Right cardiac atrium (tissue), 5 donors: Measurements from ENCODE around the gene DDX1. TPM values are rescaled to one million over a fixed set of nuclear protein-coding genes. Genes with fewer than 3 reads are reported as not detected.

Experiments
- ATAC-seq, 2 donors: fragments of 200-7000 bp; cut with Tn5 transposase; one replicate each; pipeline versions ENCODE4 v1.8.0 to v1.9.1; 2020; ENCODE audit warnings: moderate library complexity in 2 of 2, mild to moderate bottlenecking in 1 of 2
- DNase-seq, 3 donors: peaks; one replicate each; pipeline ENCODE4 v3.0.0-alpha.2; 2020
- H3K27ac ChIP-seq: one replicate; pipeline ENCODE4 v1.5.1; 2013; ENCODE audit warnings: mild to moderate bottlenecking, low read length, control low read depth, moderate library complexity
- H3K27me3 ChIP-seq: one replicate; pipeline ENCODE4 v1.6.1; 2013; ENCODE audit not compliant: control insufficient read depth, insufficient read depth
- H3K4me1 ChIP-seq: one replicate; pipeline ENCODE4 v1.6.1; 2013; ENCODE audit warnings: low read length; ENCODE audit not compliant: control insufficient read depth, insufficient read depth
- H3K4me3 ChIP-seq: one replicate; pipeline ENCODE4 v1.5.1; 2013; ENCODE audit warnings: low read length, control low read depth
- H3K9me3 ChIP-seq: one replicate; pipeline ENCODE4 v1.6.1; 2013; ENCODE audit warnings: low read length; ENCODE audit not compliant: control insufficient read depth
- WGBS: extraction: QIAGEN DNeasy Blood & Tissue Kit; methylation state at CpG from one replicate; pipeline ENCODE4 v1.1.7; 2013; 5-methylcytosine and 5-hydroxymethylcytosine counted together
- intact Hi-C, 4 donors: fragments of 100-400 bp; cut with DNase I; formaldehyde crosslinking; loops; one replicate each; pipeline versions ENCODE4 v1.11.0 to v1.14.0; 2022 to 2023
- polyA plus RNA-seq: library from polyadenylated mRNA; stranded (reverse); fragments of 200-250 nt; gene quantifications from one replicate; pipeline ENCODE4 v1.2.3, GENCODE V29; 2013
- total RNA-seq, 4 donors: library from RNA; stranded (reverse); fragmentation: NEBNext Ultra II Directional; extraction: Animal tissue kit (Norgen Biotek cat#: 25700); gene quantifications; one replicate each; pipeline ENCODE4 v1.2.1, GENCODE V29; 2021
- donor health status: healthy with polysubstance abuse.
- donor health status: DM: no; HTN: yes; CAD: no.
- donor health status: DM: no; HTN: no; CAD: no.
- donor health status: DM: no; HTN: yes; CAD: no; lungs with severe emphysema.
- donor health status: DM: yes; HTN: yes; CAD: no.

The DDX1 gene
- total and polyA plus RNA-seq, 5 donors, result 109 to 136 (median 116) TPM

DNA sequence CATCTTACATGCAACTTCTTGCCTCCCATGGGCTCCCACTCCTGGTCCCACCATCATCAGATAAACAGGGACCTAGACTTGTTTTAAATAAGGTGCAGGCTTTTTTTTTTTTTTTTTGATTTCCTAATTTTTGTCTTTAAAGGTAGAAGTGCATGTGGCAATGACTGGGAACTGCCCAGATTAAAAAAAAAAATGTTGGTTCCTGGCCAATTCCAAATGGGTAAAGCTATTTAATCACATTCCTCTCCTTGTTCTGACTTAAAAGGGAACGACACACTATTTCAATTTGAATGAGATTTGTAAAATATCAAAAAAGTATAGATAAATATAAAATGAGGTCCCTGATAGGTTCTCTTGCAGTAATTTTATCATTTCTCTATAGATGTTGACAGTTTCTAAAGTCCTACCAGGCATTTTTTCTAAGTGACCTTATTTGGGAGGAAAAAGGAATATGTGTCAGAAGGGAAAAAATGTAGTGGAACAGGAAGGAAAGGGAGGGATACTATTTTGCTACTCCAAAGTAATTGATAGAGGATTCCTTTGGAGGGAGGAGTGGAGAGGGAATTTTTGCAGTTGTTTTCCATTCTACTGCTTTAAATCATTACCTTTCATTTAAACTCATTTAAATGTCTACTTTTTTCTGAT, 43.3 kb downstream of the DDX1 start:
- Histone ChIP-seq H3K27me3 (no peaks in the 10 kb centered on the region), H3K27ac (peak overlapping the region; percentile 49), H3K4me1 (no peaks in the 10 kb centered on the region), H3K9me3 (no peaks in the 10 kb centered on the region), H3K4me3 (no peak overlapping the region)
- ATAC-seq, result peak in 1 of 2 donors; percentile 49
- DNase-seq, result no peak
- 41% methylated on average over 1 of the region's 1 CpG for WGBS
- intact Hi-C loops, result loop anchor here (5.0 to 10.0 kb wide), 7 partner anchors 300 to 977 kb away; no protein-coding TSS in a partner anchor

DNA sequence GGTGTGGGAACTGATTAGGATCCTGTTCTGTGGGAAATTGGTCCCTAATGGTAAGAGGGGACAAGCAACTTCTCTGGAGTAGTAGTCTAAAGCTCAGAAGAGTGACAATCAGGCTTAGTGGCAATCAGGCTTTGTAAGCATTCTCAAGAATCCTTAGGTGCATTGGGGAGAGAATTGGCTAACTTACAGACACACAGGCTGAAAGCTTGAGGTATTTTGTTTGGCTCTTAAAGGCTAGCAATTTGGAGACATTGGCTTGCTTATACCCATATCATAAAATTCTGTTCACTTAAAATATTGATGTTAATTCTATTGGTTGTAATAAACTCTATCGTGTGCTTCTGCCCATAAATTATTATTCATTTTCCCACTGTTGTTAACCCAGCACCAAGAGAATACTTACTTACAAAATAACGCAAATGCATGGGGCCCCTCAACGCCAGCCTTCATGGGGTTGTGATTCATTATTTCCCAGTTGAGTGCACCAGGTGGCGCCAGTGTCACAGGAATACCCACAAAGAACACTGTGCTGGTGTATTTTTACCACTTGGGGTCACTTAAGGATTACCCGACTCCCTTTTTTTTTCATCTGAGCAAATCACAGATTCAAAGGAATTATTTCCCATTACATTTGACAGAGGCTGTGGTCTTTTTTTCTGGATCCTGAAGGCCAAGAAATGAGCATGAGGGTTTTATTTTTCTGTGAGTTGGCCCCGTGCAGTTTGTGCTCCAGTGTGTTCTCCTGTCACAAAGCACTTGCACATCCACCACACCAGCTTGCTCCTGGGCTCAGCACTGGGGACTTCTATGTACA, 45.5 kb downstream of the DDX1 start:
- Histone ChIP-seq H3K27me3 (no peaks in the 10 kb centered on the region), H3K4me3 (no peak overlapping the region), H3K4me1 (no peaks in the 10 kb centered on the region), H3K27ac (no peak overlapping the region), H3K9me3 (no peaks in the 10 kb centered on the region)
- intact Hi-C loops, result loop anchor here (5.0 to 10.0 kb wide), 6 partner anchors 298 to 968 kb away; no protein-coding TSS in a partner anchor
- DNase-seq (peak; percentile 66 to 88 (median 74)), ATAC-seq (peak; percentile 85 to 86)
- 7% methylated on average over 6 of the region's 6 CpGs for WGBS

DNA sequence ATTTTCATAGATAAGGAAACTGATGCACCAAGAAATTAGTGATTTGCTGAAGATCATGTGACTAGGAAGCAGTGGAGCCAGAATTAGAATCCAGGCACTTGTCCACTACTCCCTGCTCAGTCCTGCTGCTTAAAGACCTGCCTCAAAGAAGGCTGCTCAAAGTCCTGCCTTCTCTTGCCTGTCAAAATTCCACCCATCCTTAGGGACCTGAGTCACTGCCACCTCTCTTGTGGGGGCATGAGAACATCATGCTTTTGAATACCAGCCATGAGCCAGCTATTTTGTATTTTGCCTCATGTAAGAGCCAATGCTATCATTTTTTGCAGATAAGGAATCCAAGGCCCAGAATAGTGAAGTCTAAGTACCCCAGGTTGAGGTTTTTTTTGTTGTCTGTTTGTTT, 47.1 kb downstream of the DDX1 start:
- Histone ChIP-seq H3K27ac (no peak overlapping the region), H3K27me3 (no peaks in the 10 kb centered on the region), H3K9me3 (no peaks in the 10 kb centered on the region), H3K4me3 (no peak overlapping the region), H3K4me1 (no peaks in the 10 kb centered on the region)
- DNase-seq, result no peak
- intact Hi-C loops, result loop anchor here (5.0 to 10.0 kb wide), 6 partner anchors 296 to 966 kb away; no protein-coding TSS in a partner anchor
- peak in 1 of 2 donors; percentile 34 for ATAC-seq

DNA sequence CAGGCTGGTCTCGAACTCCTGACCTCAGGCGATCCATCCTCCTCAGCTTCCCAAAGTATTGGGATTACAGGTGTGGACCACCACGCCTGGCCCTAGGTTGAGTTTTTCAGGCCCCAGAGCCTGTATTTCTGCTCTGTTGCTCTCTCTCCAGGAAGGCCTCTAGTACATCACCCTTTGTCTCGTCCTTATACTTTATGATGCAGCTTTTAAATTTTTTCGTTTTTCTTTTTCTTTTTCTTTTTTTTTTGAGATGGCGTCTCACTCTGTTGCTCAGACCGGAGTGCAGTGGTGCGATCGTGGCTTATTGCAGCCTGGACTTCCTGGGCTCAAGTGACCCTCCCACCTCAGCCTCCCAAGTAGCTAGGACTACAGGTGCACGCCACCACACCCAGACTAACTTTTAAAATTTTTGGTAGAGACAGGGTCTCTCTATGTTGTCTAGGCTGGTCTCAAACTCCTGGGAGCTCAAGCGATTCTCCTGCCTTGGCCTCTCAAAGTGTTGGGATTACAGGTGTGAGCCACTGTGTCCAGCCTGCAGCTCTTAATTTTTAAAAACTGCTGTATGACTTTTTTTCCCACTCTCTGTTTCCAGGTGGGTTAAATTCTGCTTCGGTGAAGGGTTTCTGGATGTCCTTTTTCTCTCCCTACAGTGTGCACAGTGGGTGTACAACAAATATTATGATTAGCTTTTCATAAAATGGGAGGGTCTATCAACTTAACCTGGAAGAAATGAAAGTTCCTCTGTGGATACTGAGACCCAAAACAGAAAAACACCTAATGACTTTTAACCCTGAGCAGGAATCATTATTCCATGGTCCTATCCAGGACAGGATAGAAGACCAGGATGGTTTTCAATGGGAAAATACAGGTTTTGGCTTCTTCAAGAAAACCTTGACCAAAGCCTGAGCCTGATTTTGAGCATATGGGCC, 47.9 kb downstream of the DDX1 start:
- 82% methylated on average over 12 of the region's 12 CpGs for WGBS
- intact Hi-C loops, result loop anchor here (5.0 to 10.0 kb wide), 7 partner anchors 295 to 965 kb away; no protein-coding TSS in a partner anchor
- no peak overlapping the region for H3K4me3 ChIP-seq
- no peak overlapping the region for H3K27ac ChIP-seq
- H3K27me3 ChIP-seq, result no peaks in the 10 kb centered on the region
- no peaks in the 10 kb centered on the region for H3K9me3 ChIP-seq
- no peak for ATAC-seq
- no peaks in the 10 kb centered on the region for H3K4me1 ChIP-seq
- DNase-seq, result no peak

DNA sequence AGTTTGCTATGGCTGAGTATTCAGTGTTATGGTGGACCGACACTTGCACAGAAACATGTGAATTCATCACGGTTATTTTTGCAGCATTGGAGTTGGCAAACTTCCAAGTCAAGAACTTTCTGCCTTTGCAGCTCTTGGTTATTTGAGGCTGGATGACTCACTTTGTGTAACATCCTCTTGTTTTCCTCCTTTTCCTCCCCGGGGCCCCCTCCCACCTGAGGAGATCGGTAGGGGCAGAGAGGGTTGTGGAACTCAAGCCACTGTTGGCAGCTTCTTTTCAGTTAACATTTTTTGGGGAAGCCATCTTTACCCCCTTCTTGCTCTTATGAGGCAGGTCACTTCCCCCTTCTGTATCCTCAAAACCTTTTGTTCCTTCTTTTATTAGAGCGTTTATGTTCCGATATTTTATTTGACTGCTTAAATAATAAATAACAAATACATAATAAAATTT, 48.6 kb downstream of the DDX1 start:
- Histone ChIP-seq H3K4me3 (no peak overlapping the region), H3K4me1 (no peaks in the 10 kb centered on the region), H3K27ac (no peak overlapping the region), H3K27me3 (no peaks in the 10 kb centered on the region), H3K9me3 (no peaks in the 10 kb centered on the region)
- intact Hi-C loops, result loop anchor here in 1 of 4 donors (10.0 kb wide), 1 partner anchor 865 kb away; no protein-coding TSS in a partner anchor
- 30% methylated on average over 6 of the region's 6 CpGs for WGBS
- ATAC-seq (peak in 1 of 2 donors; percentile 48), DNase-seq (no peak)

DNA sequence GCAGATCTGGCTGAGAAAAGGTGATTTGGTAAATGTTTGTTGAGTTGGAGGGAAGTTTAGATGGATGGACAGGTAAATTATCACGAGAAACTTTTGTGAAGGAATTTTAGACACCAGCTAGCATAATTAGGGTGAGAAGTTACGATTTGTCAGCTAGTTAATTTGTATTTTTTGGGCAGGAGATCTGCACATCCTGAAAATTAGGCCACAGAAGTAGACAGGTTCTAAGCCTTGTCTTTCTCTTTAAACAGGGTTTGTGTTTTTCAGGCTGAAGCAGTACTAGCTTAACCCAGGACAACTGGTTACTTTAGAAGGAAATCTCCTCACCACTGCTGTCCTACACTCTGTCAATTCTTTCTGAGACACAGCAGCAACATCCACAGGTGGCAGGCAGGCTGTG, 49.1 kb downstream of the DDX1 start:
- intact Hi-C loops, result loop anchor here in 1 of 4 donors (10.0 kb wide), 1 partner anchor 864 kb away; no protein-coding TSS in a partner anchor
- WGBS, result 90% methylated on average over 2 of the region's 2 CpGs
- no peak for ATAC-seq

DNA sequence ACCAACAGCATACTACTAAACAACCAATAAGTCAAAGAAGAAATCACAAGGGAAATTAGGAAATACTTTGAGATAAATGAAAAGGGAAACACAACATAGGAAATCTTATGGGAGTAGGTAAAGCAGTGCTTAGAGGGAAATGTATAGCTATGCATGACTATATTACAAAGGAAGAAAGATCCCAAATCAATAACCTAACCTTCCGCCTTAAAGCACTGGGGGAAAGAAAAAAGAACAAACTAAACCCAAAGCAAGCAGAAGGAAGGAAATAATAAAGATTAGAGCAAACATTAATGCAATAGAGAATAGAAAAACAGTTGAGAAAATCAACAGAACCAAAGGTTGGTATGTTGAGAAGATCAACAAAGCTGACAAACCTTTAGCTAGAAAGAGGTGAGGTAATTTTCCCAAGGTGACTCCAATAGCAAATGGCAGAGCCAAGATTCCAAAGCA, 49.9 kb downstream of the DDX1 start:
- no peak for ATAC-seq
- H3K27me3 ChIP-seq, result no peaks in the 10 kb centered on the region
- no peak for DNase-seq
- intact Hi-C loops, result loop anchor here in 1 of 4 donors (10.0 kb wide), 1 partner anchor 863 kb away; no protein-coding TSS in a partner anchor
- H3K4me1 ChIP-seq, result no peaks in the 10 kb centered on the region
- no peak overlapping the region for H3K27ac ChIP-seq
- no peak overlapping the region for H3K4me3 ChIP-seq
- no peaks in the 10 kb centered on the region for H3K9me3 ChIP-seq
- WGBS, result 98% methylated on average over 1 of the region's 1 CpG

More for the DNA sequence above, 49.1 kb downstream of the DDX1 start:
- no peaks in the 10 kb centered on the region for H3K4me1 ChIP-seq
- H3K27ac ChIP-seq, result no peak overlapping the region
- no peaks in the 10 kb centered on the region for H3K27me3 ChIP-seq
- DNase-seq, result no peak
- H3K9me3 ChIP-seq, result no peaks in the 10 kb centered on the region
- no peak overlapping the region for H3K4me3 ChIP-seq

DNA sequence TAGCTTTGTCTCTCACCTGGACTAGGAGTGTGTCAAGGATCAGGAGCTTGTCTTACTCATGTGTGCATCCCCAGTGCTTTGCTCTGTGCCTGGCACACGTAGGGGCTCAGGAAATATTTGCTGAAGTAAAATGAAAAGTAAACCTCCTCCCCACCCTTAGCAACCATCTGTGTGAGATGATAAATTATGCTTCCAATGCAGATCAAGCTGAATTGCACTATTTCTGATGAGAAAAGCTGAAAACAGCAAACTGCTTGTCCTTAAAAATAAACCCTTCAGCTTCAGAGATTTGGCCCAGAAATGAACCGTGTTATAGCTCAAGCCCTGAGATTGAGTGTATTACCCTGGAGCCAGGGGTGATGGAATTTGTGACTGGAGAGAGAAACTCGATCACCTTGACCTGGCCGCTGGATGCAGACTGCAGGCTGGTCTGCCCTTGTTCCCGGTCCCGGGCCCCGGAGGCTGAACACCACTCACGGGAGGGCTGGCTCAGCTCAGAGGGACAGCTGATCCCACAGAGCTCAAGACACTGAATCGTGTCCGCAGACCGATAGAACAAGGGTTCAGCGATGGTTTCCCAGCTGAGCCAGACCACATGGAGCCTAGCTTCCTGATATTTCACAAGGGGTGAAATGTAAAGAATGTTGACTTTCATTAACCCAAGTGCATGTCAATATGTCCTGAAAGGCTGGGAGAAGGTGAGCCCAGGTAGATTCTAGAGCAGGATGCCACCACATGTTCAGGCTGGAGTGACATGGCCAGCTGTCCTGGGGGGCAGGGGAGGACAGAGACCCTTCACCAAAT, 50.5 kb downstream of the DDX1 start:
- ATAC-seq, result no peak
- no peak overlapping the region for H3K27ac ChIP-seq
- no peaks in the 10 kb centered on the region for H3K27me3 ChIP-seq
- 79% methylated on average over 12 of the region's 12 CpGs for WGBS
- intact Hi-C loops, result loop anchor here in 1 of 4 donors (10.0 kb wide), 1 partner anchor 863 kb away; no protein-coding TSS in a partner anchor
- no peaks in the 10 kb centered on the region for H3K9me3 ChIP-seq
- no peaks in the 10 kb centered on the region for H3K4me1 ChIP-seq
- no peak for DNase-seq
- H3K4me3 ChIP-seq, result no peak overlapping the region

DNA sequence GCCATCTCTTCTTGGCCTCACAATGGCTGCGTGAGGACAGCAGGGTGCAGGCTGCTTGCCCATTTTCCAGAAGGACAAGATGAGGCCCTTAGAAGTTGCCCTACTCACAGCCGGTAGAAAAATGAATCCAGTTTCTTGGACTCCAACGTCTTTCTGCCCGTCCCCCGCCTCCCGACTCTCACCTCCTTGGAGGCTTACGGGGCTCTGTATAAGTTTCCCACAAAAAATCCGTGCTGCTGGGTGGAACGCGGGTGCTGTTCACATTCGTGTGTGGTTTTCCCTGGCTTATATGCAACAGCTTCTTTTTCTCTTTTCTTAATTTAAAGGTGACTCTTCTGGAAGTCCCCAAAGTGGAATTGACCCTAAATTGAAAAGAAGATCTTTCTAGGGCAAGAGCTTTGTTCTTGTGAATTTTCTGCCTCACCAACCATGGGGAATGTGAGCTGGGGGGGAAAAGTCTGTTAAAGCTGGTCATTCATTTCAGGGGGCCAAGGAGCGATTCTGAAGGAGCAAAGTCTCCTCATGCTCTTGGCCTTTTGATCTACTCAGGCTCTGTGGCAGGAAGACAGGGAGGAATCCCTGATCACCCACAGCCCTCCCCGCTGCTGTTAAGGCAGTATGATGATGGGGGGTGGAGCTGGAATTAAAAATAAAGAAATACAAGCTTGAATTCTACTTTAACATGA, 51.3 kb downstream of the DDX1 start:
- intact Hi-C loops, result loop anchor here in 1 of 4 donors (10.0 kb wide), 1 partner anchor 862 kb away; no protein-coding TSS in a partner anchor
- H3K4me3 ChIP-seq, result no peak overlapping the region
- no peaks in the 10 kb centered on the region for H3K27me3 ChIP-seq
- ATAC-seq, result no peak
- no peak overlapping the region for H3K27ac ChIP-seq
- H3K9me3 ChIP-seq, result no peaks in the 10 kb centered on the region
- DNase-seq, result no peak
- 84% methylated on average over 13 of the region's 13 CpGs for WGBS
- no peaks in the 10 kb centered on the region for H3K4me1 ChIP-seq
